Activated gamma-delta T cell treated with Interleukin-2 at 50 U/mL for 16 hours (primary cell): ENCODE results near the gene NIPAL1.
"Not testable (repeated sequence)": the region's sequence is repeated elsewhere in the genome, so short reads cannot be mapped to it uniquely, and the experiment has no call there.

ENCODE experiments used
- DNase-seq: peaks from one replicate; pipeline ENCODE4 v3.0.0-alpha.2; 2020

Gene NIPAL1

GRCh38 chr4:48016141-48017107, at the start of gene NIPAL1, which contains the start of gene CNGA1:
Gene NIPAL1 (plus strand): TSS chr4:48016772. CDS start chr4:48016840, 68 bp downstream.
Gene CNGA1 (minus strand): TSS chr4:48016681. CDS start chr4:47952689, 63,992 bp downstream.
- peak; percentile 60 for DNase-seq

GRCh38 chr4:47968847-47969246, 47.7 kb upstream of the NIPAL1 start:
- no peak for DNase-seq

DNA sequence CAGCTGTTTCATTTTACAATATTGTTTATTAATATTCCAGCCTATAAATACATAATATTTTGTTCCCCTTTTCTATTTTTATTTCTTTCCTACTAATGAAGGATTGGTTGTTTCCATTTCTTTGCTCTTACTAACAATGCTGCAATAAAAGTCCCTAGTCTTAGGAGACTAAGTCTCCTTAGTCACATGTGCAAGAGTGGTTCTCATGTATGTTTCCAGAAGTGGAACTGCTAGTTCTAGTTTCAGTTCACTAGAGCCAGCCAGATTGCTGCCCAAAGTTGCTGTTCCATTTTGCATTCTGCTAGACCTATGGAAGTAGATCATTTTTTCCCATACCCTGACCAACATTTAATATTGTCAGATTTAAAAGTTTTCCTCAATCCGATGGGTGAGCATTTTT, 44.4 kb upstream of the NIPAL1 start:
- no peak for DNase-seq

- DNase-seq, result no peak
Observed at GRCh38 chr4:47972721-47973120, 43.9 kb upstream of the NIPAL1 start.

GRCh38 chr4:47974566-47974965, 42.0 kb upstream of the NIPAL1 start:
- no peak for DNase-seq

GRCh38 chr4:47990145-47990544, 26.4 kb upstream of the NIPAL1 start:
- DNase-seq, result no peak

DNA sequence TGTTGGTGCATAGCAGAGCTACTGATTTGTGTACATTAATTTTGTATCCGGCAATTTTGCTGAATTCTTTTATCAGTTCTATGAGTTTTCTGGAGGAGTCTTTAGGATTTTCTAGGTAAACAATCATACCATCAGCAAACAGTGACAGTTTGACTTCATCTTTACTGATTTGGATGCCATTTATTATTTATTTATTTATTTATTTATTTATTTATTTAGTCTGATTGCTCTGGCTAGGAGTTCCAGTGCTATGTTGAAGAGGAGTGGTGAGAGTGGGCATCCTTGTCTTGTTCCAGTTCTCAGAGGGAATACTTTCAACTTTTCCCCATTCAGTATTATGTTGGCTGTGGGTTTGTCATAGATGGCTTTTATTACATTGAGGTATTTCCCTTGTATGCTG, 24.1 kb upstream of the NIPAL1 start:
- not testable (repeated sequence) for DNase-seq

DNA sequence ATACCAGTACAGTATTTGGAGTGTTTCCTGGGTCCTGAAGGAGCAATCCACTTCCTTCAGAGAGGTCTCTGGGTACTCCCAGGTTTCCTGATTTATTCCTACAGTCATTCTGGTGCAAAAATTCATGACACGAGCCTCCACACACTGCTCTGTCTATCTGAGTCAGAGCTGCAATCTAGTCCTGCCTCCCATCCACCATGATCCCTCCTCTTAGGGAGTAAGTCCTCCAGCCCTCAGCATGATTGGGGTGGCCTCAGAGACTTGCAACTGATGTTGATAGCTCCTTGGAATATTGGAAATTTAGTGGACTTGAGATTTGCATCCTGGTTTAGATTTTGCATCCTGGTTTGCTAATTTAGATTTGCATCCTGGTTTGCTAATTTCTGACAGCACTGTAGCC, 20.6 kb upstream of the NIPAL1 start:
- no peak for DNase-seq

GRCh38 chr4:48002267-48002666, 14.3 kb upstream of the NIPAL1 start:
- no peak for DNase-seq

DNA sequence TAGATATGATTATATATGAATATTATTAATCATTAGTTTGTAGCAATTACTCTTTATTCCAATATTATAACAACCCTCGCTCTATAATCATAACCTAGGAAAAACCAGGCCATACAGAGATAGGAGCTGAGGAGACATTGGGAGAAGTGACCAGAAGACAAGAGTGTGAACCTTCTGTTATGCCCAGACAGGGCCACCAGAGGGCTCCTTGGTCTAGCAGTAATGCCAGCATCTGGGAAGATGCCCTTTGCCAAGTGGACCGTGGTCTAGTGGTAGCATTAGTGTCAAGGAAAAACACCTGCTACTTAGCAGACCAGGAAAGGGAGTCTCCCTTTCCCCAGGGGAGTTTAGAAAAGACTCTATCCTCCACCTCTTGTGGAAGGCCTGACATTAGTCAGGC, 13.0 kb upstream of the NIPAL1 start:
- DNase-seq, result peak; percentile 4

- no peak for DNase-seq
Observed at GRCh38 chr4:48005781-48006180, 10.8 kb upstream of the NIPAL1 start.

- no peak for DNase-seq
Observed at GRCh38 chr4:48008021-48008596, 8.5 kb upstream of the NIPAL1 start.

GRCh38 chr4:48010906-48011305, 5.7 kb upstream of the NIPAL1 start:
- not testable (repeated sequence) for DNase-seq

DNA sequence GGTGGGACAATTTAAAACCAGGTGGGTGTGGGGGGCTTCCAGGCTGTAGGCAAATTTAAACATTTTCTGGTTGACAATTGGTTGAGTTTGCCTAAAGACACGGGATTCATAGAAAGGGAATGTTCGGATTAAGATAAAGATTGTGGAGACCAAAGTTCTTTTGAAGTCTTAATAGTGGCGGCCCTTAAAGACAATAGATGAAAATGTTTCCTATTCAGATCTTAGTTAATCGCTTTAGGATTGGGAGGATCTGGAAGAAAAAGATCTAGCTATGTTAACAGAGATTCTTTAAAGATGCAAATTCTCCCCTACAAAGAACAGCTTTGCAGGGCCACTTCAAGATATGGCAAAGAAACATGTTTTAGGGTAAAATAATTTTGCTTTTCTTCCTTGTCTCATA, 4.8 kb upstream of the NIPAL1 start:
- DNase-seq, result no peak

DNA sequence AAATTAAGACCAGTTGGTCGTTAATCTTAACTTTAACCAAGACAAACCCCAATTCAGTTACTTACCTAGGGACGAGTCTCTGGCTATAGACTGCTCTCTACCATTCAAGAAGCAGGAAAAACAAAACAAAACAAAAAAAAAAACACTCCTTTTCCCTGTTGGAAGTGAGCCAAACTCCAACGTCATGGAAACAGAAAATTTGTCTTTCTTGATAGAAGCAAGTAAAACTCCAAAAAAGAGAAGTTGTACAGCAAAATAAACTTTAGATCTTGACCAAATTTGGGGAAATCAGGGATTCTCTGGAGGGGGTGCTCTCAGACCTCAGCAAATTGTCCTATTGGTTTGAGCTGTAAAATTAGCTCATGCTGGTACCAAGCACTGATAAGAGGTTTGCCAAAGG, 3.7 kb upstream of the NIPAL1 start:
- DNase-seq, result no peak

GRCh38 chr4:48015216-48015615, 1.4 kb upstream of the NIPAL1 start:
- no peak for DNase-seq

- DNase-seq, result no peak
Observed at GRCh38 chr4:48015678-48016077, 894 bp upstream of the NIPAL1 start.

DNA sequence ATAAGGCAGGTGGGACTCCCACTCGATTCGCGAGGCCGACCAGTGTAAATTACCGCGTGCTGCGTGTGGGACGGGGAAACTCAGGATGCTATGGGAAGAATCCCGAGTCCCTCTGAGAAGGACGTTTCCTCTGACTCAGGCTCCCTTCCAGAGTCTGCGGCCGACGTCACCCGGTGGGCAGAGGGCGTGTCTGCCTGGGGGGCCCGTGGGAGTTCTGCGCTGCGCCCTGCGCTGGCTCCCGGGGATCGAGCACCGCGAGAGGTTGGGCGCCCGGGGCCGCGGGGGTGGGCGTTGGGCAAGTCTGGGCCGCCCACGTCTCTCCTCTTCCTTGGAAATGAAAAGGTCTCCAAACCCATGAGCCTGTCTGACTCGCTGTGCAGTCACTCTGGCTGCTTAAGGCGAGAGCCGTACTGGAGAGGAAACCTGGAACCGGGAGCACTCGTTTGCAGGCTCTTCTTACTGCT, 568 bp downstream of the NIPAL1 start:
- DNase-seq, result peak; percentile 5

DNA sequence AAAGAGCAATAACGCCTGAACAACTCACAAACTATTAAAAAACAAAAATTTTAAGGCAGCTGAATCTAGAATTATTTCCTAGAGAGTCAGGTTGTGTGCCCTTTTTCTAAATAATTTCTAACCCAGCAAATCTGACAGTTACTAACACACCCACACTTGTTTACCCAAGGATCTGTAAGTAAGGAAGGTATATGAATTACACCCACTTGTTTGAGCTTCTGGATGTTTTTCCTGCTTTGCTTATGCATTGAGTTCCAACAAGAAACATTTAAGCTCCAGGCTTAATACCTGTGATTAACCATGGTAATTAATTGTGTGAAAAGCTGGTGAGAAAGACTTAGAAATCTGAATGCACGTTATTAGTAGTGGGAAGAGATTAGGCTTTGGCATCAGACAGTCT, 1.5 kb downstream of the NIPAL1 start:
- no peak for DNase-seq

GRCh38 chr4:48021100-48021499, 4.5 kb downstream of the NIPAL1 start:
- DNase-seq, result no peak

DNA sequence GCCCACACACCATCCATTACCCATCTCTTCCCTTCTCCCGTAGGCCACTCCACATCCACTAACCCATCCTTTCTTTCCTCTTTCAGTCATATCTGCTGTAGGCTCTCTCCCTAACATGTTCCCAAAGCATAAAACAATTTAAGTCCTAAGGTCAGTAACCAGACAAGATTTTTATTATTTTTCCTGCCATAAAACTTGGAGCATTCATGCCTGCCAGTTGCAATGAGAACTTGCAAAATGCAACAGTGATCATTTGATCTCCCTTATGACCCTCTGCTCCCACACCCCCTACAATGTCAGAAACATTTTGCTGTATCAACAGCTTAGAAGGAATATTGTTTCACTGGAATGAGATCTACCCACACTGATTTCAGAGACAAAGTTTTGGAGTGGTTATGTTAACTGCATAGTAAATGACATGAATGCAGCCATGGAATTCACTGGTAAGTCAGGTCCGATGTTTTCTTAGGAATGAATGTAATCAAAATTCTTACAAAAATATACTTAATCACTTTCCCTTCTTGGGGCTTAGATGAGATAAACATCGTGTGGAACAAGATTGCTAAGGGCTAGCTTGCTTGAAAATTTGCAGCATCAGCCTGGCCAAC, 5.7 kb downstream of the NIPAL1 start:
- DNase-seq, result no peak

DNA sequence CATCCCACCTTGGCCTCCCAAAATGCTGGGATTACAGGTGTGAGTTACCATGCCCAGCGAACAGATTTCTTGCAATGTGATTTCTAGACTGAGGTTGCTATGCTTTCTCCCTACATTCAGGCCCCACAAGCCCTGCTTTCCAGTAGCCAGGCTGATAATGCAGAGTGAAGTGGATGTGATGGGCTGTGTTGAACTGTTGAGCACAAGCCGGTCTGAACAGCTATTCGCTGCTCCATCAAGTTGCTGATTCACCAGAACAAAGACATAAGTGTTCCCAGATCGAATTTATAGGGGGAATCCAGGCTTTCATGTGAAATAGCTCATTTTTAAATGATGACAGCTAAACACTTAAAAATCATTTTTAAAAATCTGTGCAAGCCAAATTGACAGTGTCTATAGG, 8.0 kb downstream of the NIPAL1 start:
- no peak for DNase-seq

DNA sequence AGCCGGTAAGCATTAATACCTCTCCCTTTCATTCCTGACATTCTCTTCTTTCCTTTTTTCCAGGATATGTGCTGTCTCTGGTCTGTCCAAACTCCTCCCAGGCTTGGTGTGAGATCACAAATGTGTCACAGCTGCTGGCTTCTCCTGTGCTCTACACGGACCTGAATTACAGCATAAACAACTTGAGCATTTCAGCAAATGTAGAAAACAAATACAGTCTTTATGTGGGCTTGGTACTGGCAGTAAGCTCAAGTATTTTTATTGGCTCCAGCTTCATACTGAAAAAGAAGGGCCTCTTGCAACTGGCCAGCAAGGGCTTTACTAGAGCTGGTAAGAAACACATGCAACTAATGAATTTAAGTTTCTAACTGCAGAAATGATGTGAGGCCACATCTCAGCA, 8.4 kb downstream of the NIPAL1 start:
- DNase-seq, result no peak

- DNase-seq, result no peak
Observed at GRCh38 chr4:48027653-48028052, 11.1 kb downstream of the NIPAL1 start.
